H9 (cell line): ENCODE data around the gene MICAL2. TPM values are rescaled to one million over a fixed set of nuclear protein-coding genes. Genes with fewer than 3 reads are reported as not detected.

ENCODE experiments used
- DNase-seq: peaks from one replicate; pipeline ENCODE4 v3.0.0-alpha.2; 2017
- H2AFZ ChIP-seq: one replicate; pipeline ENCODE4 v1.6.1; 2013; ENCODE audit warnings: mild to moderate bottlenecking, low read length, control low read depth, moderate library complexity
- H2AK5ac ChIP-seq: 2 replicates; pipeline ENCODE4 v1.6.1; 2013; ENCODE audit warnings: low read length, control low read depth, mixed read lengths; ENCODE audit not compliant: insufficient read length
- H2BK120ac ChIP-seq: one replicate; pipeline ENCODE4 v1.6.1; 2013; ENCODE audit warnings: low read depth, mild to moderate bottlenecking, low read length, control low read depth, inconsistent platforms; ENCODE audit not compliant: poor library complexity, severe bottlenecking
- H2BK12ac ChIP-seq: 2 replicates; pipeline ENCODE4 v1.6.1; 2013; ENCODE audit warnings: low read length, control low read depth, mixed read lengths, low read depth; ENCODE audit not compliant: insufficient read length
- H2BK15ac ChIP-seq: 2 replicates; pipeline ENCODE4 v1.6.1; 2013; ENCODE audit warnings: low read depth, low read length, control low read depth
- H2BK20ac ChIP-seq: one replicate; pipeline ENCODE4 v1.6.1; 2013; ENCODE audit warnings: low read depth, mild to moderate bottlenecking, low read length, control low read depth, inconsistent platforms; ENCODE audit not compliant: poor library complexity, severe bottlenecking
- H2BK5ac ChIP-seq: 2 replicates; pipeline ENCODE4 v1.6.1; 2013; ENCODE audit warnings: low read length, control low read depth, mixed read lengths; ENCODE audit not compliant: insufficient read length
- H3K14ac ChIP-seq: 2 replicates; pipeline ENCODE4 v1.6.1; 2013; ENCODE audit warnings: low read length, control low read depth; ENCODE audit not compliant: insufficient read depth
- H3K18ac ChIP-seq: 2 replicates; pipeline ENCODE4 v1.6.1; 2013; ENCODE audit warnings: low read depth, mild to moderate bottlenecking, mixed read lengths, low read length, control low read depth; ENCODE audit not compliant: insufficient read length
- H3K23ac ChIP-seq: 2 replicates; pipeline ENCODE4 v1.6.1; 2013; ENCODE audit warnings: low read length, control low read depth, mixed read lengths, low read depth; ENCODE audit not compliant: insufficient read length
- H3K23me2 ChIP-seq: 2 replicates; pipeline ENCODE4 v1.6.1; 2013; ENCODE audit warnings: low read depth, mild to moderate bottlenecking, mixed read lengths, low read length, control low read depth; ENCODE audit not compliant: insufficient read length, poor library complexity, severe bottlenecking
- H3K27ac ChIP-seq: 2 replicates; pipeline ENCODE4 v1.5.1; 2013; ENCODE audit warnings: low read length, control low read depth, mixed read lengths, low read depth; ENCODE audit not compliant: insufficient read length
- H3K27me3 ChIP-seq: 2 replicates; pipeline ENCODE4 v1.6.1; 2013; ENCODE audit warnings: low read length, control low read depth, inconsistent platforms; ENCODE audit not compliant: insufficient read depth
- H3K4ac ChIP-seq: 2 replicates; pipeline ENCODE4 v1.6.1; 2013; ENCODE audit warnings: low read depth, mild to moderate bottlenecking, control low read depth, inconsistent platforms, low read length, moderate library complexity
- H3K4me1 ChIP-seq: 2 replicates; pipeline ENCODE4 v1.6.1; 2013; ENCODE audit warnings: low read length, control low read depth, inconsistent platforms; ENCODE audit not compliant: insufficient read depth
- H3K4me2 ChIP-seq: 2 replicates; pipeline ENCODE4 v1.6.1; 2013; ENCODE audit warnings: low read length, control low read depth, mixed read lengths; ENCODE audit not compliant: insufficient read length, insufficient read depth
- H3K56ac ChIP-seq: 2 replicates; pipeline ENCODE4 v1.6.1; 2013; ENCODE audit warnings: low read depth, mild to moderate bottlenecking, mixed read lengths, low read length, control low read depth; ENCODE audit not compliant: insufficient read length
- H3K79me1 ChIP-seq: 2 replicates; pipeline ENCODE4 v1.6.1; 2013; ENCODE audit warnings: low read depth, mild to moderate bottlenecking, moderate library complexity, low read length, control low read depth, inconsistent platforms; ENCODE audit not compliant: insufficient read depth, poor library complexity, severe bottlenecking
- H3K79me2 ChIP-seq: 2 replicates; pipeline ENCODE4 v1.6.1; 2013; ENCODE audit warnings: low read length, control low read depth, inconsistent platforms; ENCODE audit not compliant: insufficient read depth
- H3K9ac ChIP-seq: 2 replicates; pipeline ENCODE4 v1.6.1; 2013; ENCODE audit warnings: low read length, control low read depth, mixed read lengths; ENCODE audit not compliant: insufficient read length; ENCODE audit errors: extremely low read depth
- H3K9me3 ChIP-seq: one replicate; pipeline ENCODE4 v1.6.1; 2013; ENCODE audit warnings: low read depth, low read length, inconsistent platforms; ENCODE audit not compliant: control insufficient read depth
- H3T11ph ChIP-seq: one replicate; pipeline ENCODE4 v1.6.1; 2013; ENCODE audit warnings: mild to moderate bottlenecking, low read length, control low read depth, inconsistent platforms
- H4K20me1 ChIP-seq: one replicate; pipeline ENCODE4 v1.6.1; 2013; ENCODE audit not compliant: control insufficient read depth, insufficient read length, insufficient read depth
- H4K5ac ChIP-seq: 2 replicates; pipeline ENCODE4 v1.6.1; 2013; ENCODE audit warnings: low read depth, mild to moderate bottlenecking, mixed read lengths, low read length, control low read depth; ENCODE audit not compliant: insufficient read length
- H4K8ac ChIP-seq: replicated peaks from 2 replicates; pipeline ENCODE4 v1.6.1; 2013; ENCODE audit warnings: low read length, control low read depth, mixed read lengths, low read depth; ENCODE audit not compliant: insufficient read length
- H4K91ac ChIP-seq: 2 replicates; pipeline ENCODE4 v1.6.1; 2013; ENCODE audit warnings: low read depth, mild to moderate bottlenecking, moderate library complexity, mixed read lengths, low read length, control low read depth; ENCODE audit not compliant: insufficient read length
- H3K27ac Mint-ChIP-seq, 3 experiments: 2 replicates in 2 of 3; 3 replicates in 1 of 3; pipeline ENCODE4 v1.8.0; 2020 to 2021; ENCODE audit warnings: mixed read lengths in 3 of 3, mild to moderate bottlenecking in 1 of 3, moderate library complexity in 1 of 3
- H3K27me3 Mint-ChIP-seq: 2 replicates; pipeline ENCODE4 v1.8.0; 2021; ENCODE audit warnings: low read depth, mild to moderate bottlenecking, moderate library complexity, mixed read lengths
- H3K36me3 Mint-ChIP-seq, 3 experiments: 2 replicates in 2 of 3; 3 replicates in 1 of 3; pipeline ENCODE4 v1.8.0; 2020 to 2021; ENCODE audit warnings: low read depth in 3 of 3, mixed read lengths in 3 of 3; ENCODE audit not compliant: insufficient read depth in 1 of 3
- H3K4me1 Mint-ChIP-seq, 2 experiments: 2 replicates each; pipeline ENCODE4 v1.8.0; 2020; ENCODE audit warnings: mixed read lengths in 2 of 2
- H3K4me3 Mint-ChIP-seq, 2 experiments: 2 replicates in 1 of 2; 3 replicates in 1 of 2; pipeline ENCODE4 v1.8.0; 2020 to 2021; ENCODE audit warnings: mild to moderate bottlenecking in 2 of 2, mixed read lengths in 2 of 2, moderate library complexity in 1 of 2
- H3K9me3 Mint-ChIP-seq, 2 experiments: 2 replicates in 1 of 2; 3 replicates in 1 of 2; pipeline ENCODE4 v1.8.0; 2020; ENCODE audit warnings: mild to moderate bottlenecking in 2 of 2, mixed read lengths in 2 of 2, moderate library complexity in 1 of 2
- WGBS: extraction: QIAGEN DNeasy Blood & Tissue Kit; methylation state at CpG from one replicate; pipeline ENCODE4 v1.1.7; 2013; ENCODE audit warnings: missing lambda C conversion rate, low lambda C conversion rate, mixed read lengths; ENCODE audit not compliant: insufficient read length; ENCODE audit errors: extremely low coverage; 5-methylcytosine and 5-hydroxymethylcytosine counted together
- total RNA-seq: library from RNA; stranded (reverse); gene quantifications from 2 replicates; pipeline ENCODE4 v1.2.1, GENCODE V29; 2021
- TF ChIP-seq, protein P1 (sequence below): fragments of 200-600 bp; sonication (generic); conservative IDR thresholded peaks from 3 replicates; pipeline ENCODE4 v1.8.0; 2021; ENCODE audit warnings: antibody characterized with exemption, mild to moderate bottlenecking

MICAL2 gene
- total RNA-seq, 1 experiment from 2014 or later = 4.7 TPM

DNA sequence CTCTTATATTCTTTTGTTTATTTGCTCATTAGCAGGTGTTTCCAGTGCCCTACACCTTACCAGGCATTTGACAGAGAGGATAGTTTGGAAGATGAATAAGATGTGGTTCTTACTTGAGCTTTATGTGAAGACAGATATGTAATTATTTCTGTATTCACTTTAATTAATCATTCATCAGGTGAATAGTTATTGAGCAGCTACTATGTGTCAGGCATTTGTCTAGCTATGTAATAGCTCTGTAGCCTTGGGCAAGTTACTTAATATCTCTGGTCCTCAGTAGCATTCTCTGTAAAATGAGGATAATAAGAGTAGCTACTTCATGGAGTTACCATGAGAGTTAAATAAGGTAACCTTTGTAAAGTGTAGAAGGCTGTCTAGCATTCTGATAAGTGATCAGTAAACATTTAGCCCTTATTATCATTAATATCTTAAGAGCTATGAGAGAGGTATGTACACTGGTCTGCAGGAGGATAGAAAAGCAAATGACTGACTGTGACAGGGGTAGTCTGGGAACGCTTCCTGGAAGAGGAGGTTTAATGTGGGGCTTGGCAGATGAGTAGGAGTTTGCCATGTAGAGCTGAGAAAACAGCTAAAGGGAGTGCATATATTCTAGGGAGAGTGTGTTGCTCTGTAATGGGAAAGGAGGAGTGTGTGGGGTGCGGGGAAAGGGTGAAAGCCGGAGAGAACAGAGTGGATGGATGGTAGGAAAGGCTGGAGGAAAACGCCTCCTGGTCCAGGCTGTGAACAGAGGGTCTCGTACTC, 56.1 kb downstream of the MICAL2 start:
- H2AK5ac ChIP-seq = no peak overlapping the region
- H3K9me3 ChIP-seq = no peaks in the 10 kb centered on the region
- no peaks in the 10 kb centered on the region for H3K9me3 Mint-ChIP-seq
- no peak overlapping the region for H3K4me3 Mint-ChIP-seq
- no peak for DNase-seq
- no peak overlapping the region for H2BK12ac ChIP-seq
- no peak overlapping the region for H3K23ac ChIP-seq
- H3K27me3 ChIP-seq = no peaks in the 10 kb centered on the region
- H2BK20ac ChIP-seq = no peak overlapping the region
- H3K4me1 ChIP-seq = no peaks in the 10 kb centered on the region
- H3K4ac ChIP-seq = no peak overlapping the region
- no peak overlapping the region for H3K27ac ChIP-seq
- no peaks in the 10 kb centered on the region for H3K79me2 ChIP-seq
- no peak overlapping the region for H3K18ac ChIP-seq
- no peaks in the 10 kb centered on the region; a peak in 1 of 7 replicates for H3K36me3 Mint-ChIP-seq
- H2AFZ ChIP-seq = no peak overlapping the region
- H2BK15ac ChIP-seq = no peak overlapping the region
- H3K4me1 Mint-ChIP-seq = peaks cover 9 to 23% of the 10 kb centered on the region in 2 experiments
- H3K4me2 ChIP-seq = no peak overlapping the region
- H4K5ac ChIP-seq = no peak overlapping the region
- no peak overlapping the region for H2BK120ac ChIP-seq
- TF ChIP-seq, protein P1, sequence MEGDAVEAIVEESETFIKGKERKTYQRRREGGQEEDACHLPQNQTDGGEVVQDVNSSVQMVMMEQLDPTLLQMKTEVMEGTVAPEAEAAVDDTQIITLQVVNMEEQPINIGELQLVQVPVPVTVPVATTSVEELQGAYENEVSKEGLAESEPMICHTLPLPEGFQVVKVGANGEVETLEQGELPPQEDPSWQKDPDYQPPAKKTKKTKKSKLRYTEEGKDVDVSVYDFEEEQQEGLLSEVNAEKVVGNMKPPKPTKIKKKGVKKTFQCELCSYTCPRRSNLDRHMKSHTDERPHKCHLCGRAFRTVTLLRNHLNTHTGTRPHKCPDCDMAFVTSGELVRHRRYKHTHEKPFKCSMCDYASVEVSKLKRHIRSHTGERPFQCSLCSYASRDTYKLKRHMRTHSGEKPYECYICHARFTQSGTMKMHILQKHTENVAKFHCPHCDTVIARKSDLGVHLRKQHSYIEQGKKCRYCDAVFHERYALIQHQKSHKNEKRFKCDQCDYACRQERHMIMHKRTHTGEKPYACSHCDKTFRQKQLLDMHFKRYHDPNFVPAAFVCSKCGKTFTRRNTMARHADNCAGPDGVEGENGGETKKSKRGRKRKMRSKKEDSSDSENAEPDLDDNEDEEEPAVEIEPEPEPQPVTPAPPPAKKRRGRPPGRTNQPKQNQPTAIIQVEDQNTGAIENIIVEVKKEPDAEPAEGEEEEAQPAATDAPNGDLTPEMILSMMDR = no peak
- H3K23me2 ChIP-seq = no peaks in the 10 kb centered on the region
- H2BK5ac ChIP-seq = no peak overlapping the region
- no peaks in the 10 kb centered on the region for H3K27me3 Mint-ChIP-seq
- no peak overlapping the region for H3K56ac ChIP-seq
- H3K14ac ChIP-seq = no peak overlapping the region
- H3K79me1 ChIP-seq = no peaks in the 10 kb centered on the region
- no peak overlapping the region; a peak in 1 of 7 replicates for H3K27ac Mint-ChIP-seq
- WGBS = no CpG with 5 or more reads among the region's 5 CpGs
- no peaks in the 10 kb centered on the region for H4K20me1 ChIP-seq
- H4K8ac ChIP-seq = no peak overlapping the region
- H3K9ac ChIP-seq = no peak overlapping the region
- no peak overlapping the region for H4K91ac ChIP-seq
- H3T11ph ChIP-seq = no peak overlapping the region
